GM10266 (cell line): ENCODE results near the gene WWOX.

Source experiments
- DNase-seq: peaks from one replicate; pipeline ENCODE4 v3.0.0; 2012; ENCODE audit errors: extremely low spot score
- TF ChIP-seq, protein P1 (sequence below): IDR thresholded peaks from 2 replicates; pipeline ENCODE4 v1.5.1; 2012; ENCODE audit warnings: mild to moderate bottlenecking, low read depth; ENCODE audit not compliant: control insufficient read depth, insufficient read depth; ENCODE audit errors: missing control alignments

Gene WWOX

DNA sequence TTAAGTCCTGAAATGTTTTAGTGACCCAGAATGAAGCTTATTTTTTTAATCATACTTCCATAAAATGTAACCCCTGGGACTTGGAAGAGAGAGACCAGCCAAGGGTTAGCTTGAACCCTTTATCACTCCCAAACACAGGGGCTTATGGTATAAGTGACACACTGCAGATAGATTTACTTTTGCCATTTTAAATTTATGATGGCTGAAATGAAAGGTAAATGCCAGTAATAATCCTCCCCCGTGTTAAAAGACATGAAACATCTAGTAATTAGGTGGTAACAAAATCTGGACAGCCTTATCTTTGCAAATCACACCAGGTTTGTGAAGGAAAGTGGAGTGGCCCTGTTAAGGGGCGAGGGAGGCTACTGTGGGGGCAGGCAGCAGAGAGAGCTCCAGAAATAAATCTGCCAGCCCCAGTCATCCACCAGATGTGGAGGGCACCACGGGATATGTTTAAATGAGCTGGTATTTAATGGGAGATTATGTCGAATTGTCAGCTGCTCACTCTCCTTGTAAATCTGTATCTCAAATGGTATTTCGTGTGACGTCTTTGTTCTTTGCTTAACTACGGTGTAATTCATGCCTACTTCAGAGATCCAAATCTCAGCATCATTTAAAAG lies 326.5 kb downstream of the WWOX start:
- TF ChIP-seq, protein P1, sequence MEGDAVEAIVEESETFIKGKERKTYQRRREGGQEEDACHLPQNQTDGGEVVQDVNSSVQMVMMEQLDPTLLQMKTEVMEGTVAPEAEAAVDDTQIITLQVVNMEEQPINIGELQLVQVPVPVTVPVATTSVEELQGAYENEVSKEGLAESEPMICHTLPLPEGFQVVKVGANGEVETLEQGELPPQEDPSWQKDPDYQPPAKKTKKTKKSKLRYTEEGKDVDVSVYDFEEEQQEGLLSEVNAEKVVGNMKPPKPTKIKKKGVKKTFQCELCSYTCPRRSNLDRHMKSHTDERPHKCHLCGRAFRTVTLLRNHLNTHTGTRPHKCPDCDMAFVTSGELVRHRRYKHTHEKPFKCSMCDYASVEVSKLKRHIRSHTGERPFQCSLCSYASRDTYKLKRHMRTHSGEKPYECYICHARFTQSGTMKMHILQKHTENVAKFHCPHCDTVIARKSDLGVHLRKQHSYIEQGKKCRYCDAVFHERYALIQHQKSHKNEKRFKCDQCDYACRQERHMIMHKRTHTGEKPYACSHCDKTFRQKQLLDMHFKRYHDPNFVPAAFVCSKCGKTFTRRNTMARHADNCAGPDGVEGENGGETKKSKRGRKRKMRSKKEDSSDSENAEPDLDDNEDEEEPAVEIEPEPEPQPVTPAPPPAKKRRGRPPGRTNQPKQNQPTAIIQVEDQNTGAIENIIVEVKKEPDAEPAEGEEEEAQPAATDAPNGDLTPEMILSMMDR, result no peak
- no peak for DNase-seq

DNA sequence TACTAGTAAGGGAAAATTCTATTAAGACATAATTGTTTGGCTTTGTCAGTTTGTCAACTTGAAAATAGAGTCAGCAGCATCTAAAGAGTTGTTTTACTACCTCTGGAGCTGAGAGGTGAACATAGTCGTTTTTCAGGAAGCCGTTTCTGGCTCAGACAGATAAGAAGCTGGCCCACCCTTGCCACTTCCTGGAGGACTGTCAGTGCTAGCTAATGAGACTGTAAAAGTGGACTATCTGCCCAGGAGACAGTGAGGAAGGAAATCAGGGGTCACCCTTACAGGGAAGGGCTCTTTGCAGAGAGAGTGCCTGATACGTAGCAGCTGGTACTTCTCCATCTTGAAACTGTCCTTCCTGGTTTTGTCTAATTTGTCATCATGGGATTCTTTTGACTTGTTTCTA lies 328.7 kb downstream of the WWOX start:
- TF ChIP-seq, protein P1, result no peak
- no peak for DNase-seq

DNA sequence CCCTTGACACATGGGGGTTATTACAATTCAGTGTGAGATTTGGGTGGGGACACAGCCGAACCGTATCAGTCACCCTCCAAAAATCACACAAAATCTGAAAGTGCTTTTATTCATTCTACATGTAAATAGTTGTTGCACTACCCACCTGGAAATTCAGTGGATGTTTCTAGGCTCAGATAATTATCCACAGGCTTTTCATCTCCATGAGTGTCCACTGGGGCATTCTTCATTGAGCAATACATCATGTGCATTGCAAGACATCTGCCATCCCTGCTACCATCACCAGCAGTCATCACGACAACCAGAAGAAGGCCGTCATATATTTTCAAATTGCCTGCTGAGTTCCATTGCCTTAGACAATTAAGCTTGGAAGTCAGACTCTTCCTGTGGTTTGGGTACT lies 330.8 kb downstream of the WWOX start:
- TF ChIP-seq, protein P1, result no peak
- no peak for DNase-seq

DNA sequence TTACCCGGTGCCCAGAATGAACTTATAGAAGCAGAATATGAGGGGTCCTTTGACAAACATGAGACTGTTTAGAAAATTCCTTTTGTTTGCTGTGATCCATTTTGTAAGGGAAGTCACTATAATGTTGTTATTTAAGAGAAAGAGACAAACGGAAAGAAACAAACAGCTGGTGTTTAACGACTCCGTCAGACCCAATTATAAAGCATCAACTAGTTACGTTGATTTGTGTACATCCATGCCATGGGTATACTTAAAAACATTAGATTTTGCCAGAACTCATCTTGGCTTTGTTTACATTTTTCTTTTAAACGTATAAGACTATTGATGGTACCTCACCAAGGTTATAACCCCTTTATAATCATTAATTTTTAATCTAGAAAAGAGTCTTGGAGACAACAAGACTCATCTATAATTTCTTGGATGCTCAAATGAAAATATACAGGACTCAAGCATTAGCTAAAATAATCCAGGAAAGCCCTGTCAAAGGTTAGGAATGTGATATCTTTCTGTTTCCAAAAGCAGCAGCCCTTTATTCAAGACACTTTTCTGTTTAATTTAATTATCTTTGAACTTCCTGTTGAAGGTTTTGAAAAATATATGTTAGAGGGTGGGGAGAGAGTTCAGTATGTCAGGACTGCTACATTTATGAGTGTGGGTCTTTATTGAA lies 331.7 kb downstream of the WWOX start:
- DNase-seq, result no peak

DNA sequence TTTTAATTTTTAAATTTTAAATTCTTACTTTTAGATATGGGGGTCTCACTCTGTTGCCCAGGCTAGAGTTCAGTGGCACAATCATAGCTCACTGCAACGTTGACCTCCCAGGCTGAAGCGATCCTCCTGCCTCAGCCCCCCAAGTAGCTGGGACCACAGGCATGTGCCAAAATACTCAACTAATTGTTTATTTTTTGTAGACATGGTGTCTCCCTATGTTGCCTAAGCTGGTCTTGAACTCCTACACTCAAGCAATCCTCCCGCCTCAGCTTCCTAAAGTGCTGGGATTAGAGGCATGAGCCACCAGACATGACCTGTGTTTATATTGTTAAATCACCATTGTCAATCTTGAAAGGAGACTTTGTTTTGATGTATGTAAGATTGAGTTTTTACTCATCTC lies 332.2 kb downstream of the WWOX start:
- no peak for DNase-seq
- TF ChIP-seq, protein P1, result no peak

More for the DNA sequence above, 331.7 kb downstream of the WWOX start:
- TF ChIP-seq, protein P1, result no peak

DNA sequence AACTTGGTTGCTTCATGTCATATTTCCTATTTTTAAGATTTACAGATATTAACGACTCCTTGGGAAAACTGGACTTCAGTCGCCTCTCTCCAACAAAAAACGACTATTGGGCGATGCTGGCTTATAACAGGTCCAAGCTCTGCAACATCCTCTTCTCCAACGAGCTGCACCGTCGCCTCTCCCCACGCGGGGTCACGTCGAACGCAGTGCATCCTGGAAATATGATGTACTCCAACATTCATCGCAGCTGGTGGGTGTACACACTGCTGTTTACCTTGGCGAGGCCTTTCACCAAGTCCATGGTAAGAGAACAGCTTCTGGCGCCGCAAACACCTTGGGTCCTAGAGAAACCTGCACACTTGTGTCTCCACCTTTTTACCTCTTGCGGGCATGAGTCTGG lies 333.0 kb downstream of the WWOX start:
- TF ChIP-seq, protein P1, result no peak
- no peak for DNase-seq

DNA sequence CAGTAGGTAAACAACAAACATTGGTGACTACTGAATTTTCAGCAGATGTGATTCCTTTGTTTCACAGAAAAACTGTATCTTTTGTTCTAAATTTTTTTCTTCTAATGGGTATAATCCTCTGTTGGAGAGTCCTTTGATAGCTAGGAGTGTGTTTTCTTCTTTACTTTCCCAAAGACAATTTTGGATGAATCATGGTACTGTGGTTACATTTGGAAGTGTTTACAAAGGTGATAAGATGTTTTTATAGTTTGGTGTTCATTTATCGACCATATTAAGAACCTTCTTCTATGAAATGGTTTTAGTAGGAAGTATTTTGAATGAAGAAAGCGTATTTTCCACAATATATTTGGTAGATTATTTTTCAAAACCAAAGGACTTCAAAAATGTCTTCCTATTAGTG lies 333.7 kb downstream of the WWOX start:
- DNase-seq, result no peak
- TF ChIP-seq, protein P1, result no peak
